Glomerular visceral epithelial cell (primary cell): ENCODE results near the gene ABCC6.
"Not testable (repeated sequence)": the region's sequence is repeated elsewhere in the genome, so short reads cannot be mapped to it uniquely, and the experiment has no call there.

Source experiments
- DNase-seq: peaks from one replicate; pipeline ENCODE4 v3.0.0-alpha.2; 2016; ENCODE audit errors: extremely low spot score

The ABCC6 gene

GRCh38 chr16:16112450-16113053 lies 110.7 kb downstream of the ABCC6 start:
- no peak for DNase-seq

- no peak for DNase-seq
These were observed 111.7 kb downstream of the ABCC6 start for GRCh38 chr16:16111639-16112038.

- no peak for DNase-seq
These were observed 113.2 kb downstream of the ABCC6 start for GRCh38 chr16:16110111-16110490.

GRCh38 chr16:16109453-16110110 lies 113.7 kb downstream of the ABCC6 start:
- DNase-seq = no peak

- DNase-seq = no peak
These were observed 114.5 kb downstream of the ABCC6 start for GRCh38 chr16:16108759-16109158.

GRCh38 chr16:16107839-16108238 lies 115.5 kb downstream of the ABCC6 start:
- DNase-seq = no peak

GRCh38 chr16:16106466-16106865 lies 116.8 kb downstream of the ABCC6 start:
- DNase-seq = no peak

- no peak for DNase-seq
These were observed 117.6 kb downstream of the ABCC6 start for GRCh38 chr16:16105646-16106045.

GRCh38 chr16:16104804-16105141 lies 118.5 kb downstream of the ABCC6 start:
- DNase-seq = not testable (repeated sequence)

- DNase-seq = not testable (repeated sequence)
These were observed 119.0 kb downstream of the ABCC6 start for GRCh38 chr16:16104132-16104803.

GRCh38 chr16:16102738-16103137 lies 120.6 kb downstream of the ABCC6 start:
- DNase-seq = no peak

- no peak for DNase-seq
These were observed 121.7 kb downstream of the ABCC6 start for GRCh38 chr16:16101585-16101984.

GRCh38 chr16:16100631-16101030 lies 122.7 kb downstream of the ABCC6 start:
- no peak for DNase-seq

- DNase-seq = no peak
These were observed 124.0 kb downstream of the ABCC6 start for GRCh38 chr16:16099320-16099719.
